Lung (tissue), 12 donors: ENCODE data around the gene FRAS1. TPM values are rescaled to one million over a fixed set of nuclear protein-coding genes. Genes with fewer than 3 reads are reported as not detected.
A peak's percentile ranks its signal among the peaks of the same experiment; 100 is the strongest.

ENCODE experiments used
- ATAC-seq: fragments of 200-7000 bp; cut with Tn5 transposase; one replicate; pipeline ENCODE4 v1.9.1; 2020; ENCODE audit warnings: moderate number of reproducible peaks; ENCODE audit not compliant: insufficient read depth, low FRiP score
- DNase-seq, 3 donors: peaks; one replicate each; pipeline ENCODE4 v3.0.0-alpha.2; 2013 to 2017
- H3K27ac ChIP-seq, 2 donors: one replicate each; pipeline ENCODE4 v1.5.1; 2013; ENCODE audit warnings: mild to moderate bottlenecking in 2 of 2, moderate library complexity in 2 of 2, control low read depth in 1 of 2, inconsistent platforms in 1 of 2, low read depth in 1 of 2, low read length in 1 of 2
- H3K27me3 ChIP-seq, 3 donors: one replicate each; pipeline ENCODE4 v1.5.1; 2013; ENCODE audit warnings: low read length in 2 of 3; ENCODE audit not compliant: control insufficient read depth in 3 of 3, insufficient read depth in 3 of 3
- H3K36me3 ChIP-seq, 4 donors: one replicate each; pipeline ENCODE4 v1.5.1; 2013; ENCODE audit warnings: low read length in 4 of 4, mild to moderate bottlenecking in 1 of 4, moderate library complexity in 1 of 4; ENCODE audit not compliant: control insufficient read depth in 4 of 4, insufficient read depth in 4 of 4
- H3K4me1 ChIP-seq, 5 donors: one replicate each; pipeline ENCODE4 v1.5.1; 2013; ENCODE audit warnings: low read length in 5 of 5, mild to moderate bottlenecking in 2 of 5, moderate library complexity in 1 of 5; ENCODE audit not compliant: control insufficient read depth in 5 of 5, insufficient read depth in 5 of 5
- H3K4me3 ChIP-seq: one replicate; pipeline ENCODE4 v1.5.1; 2013; ENCODE audit warnings: mild to moderate bottlenecking, control low read depth, moderate library complexity
- H3K9ac ChIP-seq, 2 donors: one replicate each; pipeline ENCODE4 v1.5.1; 2013; ENCODE audit warnings: low read length in 2 of 2, control low read depth in 1 of 2; ENCODE audit not compliant: insufficient read depth in 1 of 2
- H3K9me3 ChIP-seq, 4 donors: one replicate each; pipeline ENCODE4 v1.5.1; 2013; ENCODE audit warnings: low read length in 3 of 4, mild to moderate bottlenecking in 1 of 4, moderate library complexity in 1 of 4; ENCODE audit not compliant: control insufficient read depth in 4 of 4, insufficient read depth in 3 of 4
- WGBS, 2 donors: extraction: QIAGEN DNeasy Blood & Tissue Kit; methylation state at CpG; one replicate each; pipeline ENCODE4 v1.1.7; 2013; 5-methylcytosine and 5-hydroxymethylcytosine counted together
- polyA plus RNA-seq, 2 donors: library from polyadenylated mRNA; stranded (reverse); fragments of 200-250 nt; gene quantifications; one replicate each; pipeline ENCODE4 v1.2.1, GENCODE V29; 2013
- total RNA-seq, 2 donors: library from RNA; depleted of rRNA in 1 of 2; stranded (reverse); fragments of >200 nt in 1 of 2; gene quantifications; one replicate each; pipeline ENCODE4 v1.2.1, GENCODE V29; 2014 to 2021
- TF ChIP-seq, protein P1 (sequence below): IDR thresholded peaks from 2 replicates; pipeline ENCODE4 v1.5.1; 2012; ENCODE audit warnings: mild to moderate bottlenecking; ENCODE audit errors: control extremely low read depth, extremely low read depth
- donor health status: control.
- donor health status: control.
- donor health status: Bipolar disorder and iron deficiency.
- donor health status: healthy.
- donor health status: DM: yes; HTN: yes; CAD: no.

The FRAS1 gene
- total and polyA plus RNA-seq, 4 donors = 0.45 to 53.8 (median 6.9) TPM

DNA sequence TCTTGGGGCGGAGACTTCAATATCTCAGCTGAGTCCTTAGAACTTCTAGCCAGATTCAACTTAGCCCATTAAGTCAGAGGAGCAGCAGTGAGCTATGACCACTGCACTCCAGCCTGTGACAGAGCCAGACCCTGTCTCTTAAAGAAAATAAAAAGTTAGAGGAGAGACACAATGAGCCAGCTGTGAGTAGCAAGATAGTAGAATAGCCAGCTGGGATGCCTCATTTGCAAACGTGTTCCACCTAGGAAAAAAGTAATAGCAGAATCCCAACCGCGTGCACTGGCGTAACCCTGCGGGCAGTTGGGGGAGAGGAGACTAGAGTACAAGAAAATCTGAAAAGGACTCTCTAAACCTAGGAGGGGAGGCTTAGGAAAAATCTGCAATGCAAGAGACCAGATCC is 361.3 kb downstream of the FRAS1 start:
- TF ChIP-seq, protein P1, sequence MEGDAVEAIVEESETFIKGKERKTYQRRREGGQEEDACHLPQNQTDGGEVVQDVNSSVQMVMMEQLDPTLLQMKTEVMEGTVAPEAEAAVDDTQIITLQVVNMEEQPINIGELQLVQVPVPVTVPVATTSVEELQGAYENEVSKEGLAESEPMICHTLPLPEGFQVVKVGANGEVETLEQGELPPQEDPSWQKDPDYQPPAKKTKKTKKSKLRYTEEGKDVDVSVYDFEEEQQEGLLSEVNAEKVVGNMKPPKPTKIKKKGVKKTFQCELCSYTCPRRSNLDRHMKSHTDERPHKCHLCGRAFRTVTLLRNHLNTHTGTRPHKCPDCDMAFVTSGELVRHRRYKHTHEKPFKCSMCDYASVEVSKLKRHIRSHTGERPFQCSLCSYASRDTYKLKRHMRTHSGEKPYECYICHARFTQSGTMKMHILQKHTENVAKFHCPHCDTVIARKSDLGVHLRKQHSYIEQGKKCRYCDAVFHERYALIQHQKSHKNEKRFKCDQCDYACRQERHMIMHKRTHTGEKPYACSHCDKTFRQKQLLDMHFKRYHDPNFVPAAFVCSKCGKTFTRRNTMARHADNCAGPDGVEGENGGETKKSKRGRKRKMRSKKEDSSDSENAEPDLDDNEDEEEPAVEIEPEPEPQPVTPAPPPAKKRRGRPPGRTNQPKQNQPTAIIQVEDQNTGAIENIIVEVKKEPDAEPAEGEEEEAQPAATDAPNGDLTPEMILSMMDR = no peak
- H3K4me1 ChIP-seq = peaks cover 3 to 10% (median 5%) of the 10 kb centered on the region in 5 donors
- ATAC-seq (no peak), DNase-seq (peak; percentile 12 to 22 (median 21))
- H3K36me3 ChIP-seq = peaks cover 0 to 11% (median 6%) of the 10 kb centered on the region in 4 donors
- no peak overlapping the region for H3K27ac ChIP-seq
- no peak overlapping the region for H3K9ac ChIP-seq
- no peaks in the 10 kb centered on the region for H3K9me3 ChIP-seq
- 78 to 86% methylated on average over 6 of the region's 6 CpGs for WGBS, 2 donors
- no peak overlapping the region for H3K4me3 ChIP-seq
- H3K27me3 ChIP-seq = no peaks in the 10 kb centered on the region

DNA sequence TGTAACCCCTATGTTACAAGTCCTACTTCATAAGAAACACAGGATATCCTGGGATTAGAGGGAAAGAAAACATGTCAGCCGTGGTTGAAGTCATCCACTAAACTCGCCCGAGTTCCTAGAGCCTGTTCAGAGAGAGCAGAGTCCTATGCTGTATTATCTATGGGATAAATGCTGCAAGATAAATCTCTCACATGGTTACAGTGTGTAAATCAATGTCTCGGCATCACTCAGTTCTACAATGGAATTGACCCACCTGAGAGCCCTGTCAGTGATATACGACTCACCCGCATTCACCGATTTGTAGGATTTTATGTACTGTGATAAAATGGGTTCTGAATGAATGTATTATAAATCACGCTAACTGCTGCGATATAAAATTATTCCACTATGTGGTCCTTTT is 366.7 kb downstream of the FRAS1 start:
- TF ChIP-seq, protein P1 = no peak
- Histone ChIP-seq H3K9me3 (no peaks in the 10 kb centered on the region), H3K4me3 (no peak overlapping the region), H3K27ac (no peak overlapping the region), H3K9ac (no peak overlapping the region), H3K4me1 (no peaks in the 10 kb centered on the region), H3K36me3 (peaks cover 0 to 8% (median 4%) of the 10 kb centered on the region in 4 donors), H3K27me3 (no peaks in the 10 kb centered on the region)
- WGBS, 2 donors = 89 to 90% methylated on average over 9 of the region's 9 CpGs
- DNase-seq (no peak), ATAC-seq (no peak)

DNA sequence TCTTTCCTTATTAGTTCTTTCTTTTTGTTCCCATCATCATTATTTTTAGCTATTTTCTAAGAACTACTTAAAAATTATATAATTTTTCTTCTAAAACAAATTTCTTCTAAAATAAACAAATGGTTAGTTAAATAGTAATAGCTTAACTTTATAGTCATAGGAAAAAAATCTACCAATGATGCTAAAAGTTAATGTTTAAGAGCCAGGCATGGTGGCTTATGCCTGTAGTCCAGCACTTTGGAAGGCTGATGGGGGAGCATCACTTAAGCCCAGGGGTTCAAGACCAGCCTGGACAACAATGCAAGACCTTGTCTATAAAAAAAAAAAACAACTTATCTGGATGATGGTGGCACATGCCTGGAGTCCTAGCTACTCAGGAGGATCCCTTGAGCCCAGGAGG is 367.3 kb downstream of the FRAS1 start:
- no peak for DNase-seq
- ATAC-seq = no peak
- no peaks in the 10 kb centered on the region for H3K27me3 ChIP-seq
- TF ChIP-seq, protein P1 = no peak
- H3K9ac ChIP-seq = no peak overlapping the region
- H3K4me3 ChIP-seq = no peak overlapping the region
- no peaks in the 10 kb centered on the region for H3K9me3 ChIP-seq
- H3K36me3 ChIP-seq = peaks cover 0 to 8% (median 5%) of the 10 kb centered on the region in 4 donors
- H3K27ac ChIP-seq = no peak overlapping the region
- H3K4me1 ChIP-seq = no peaks in the 10 kb centered on the region

DNA sequence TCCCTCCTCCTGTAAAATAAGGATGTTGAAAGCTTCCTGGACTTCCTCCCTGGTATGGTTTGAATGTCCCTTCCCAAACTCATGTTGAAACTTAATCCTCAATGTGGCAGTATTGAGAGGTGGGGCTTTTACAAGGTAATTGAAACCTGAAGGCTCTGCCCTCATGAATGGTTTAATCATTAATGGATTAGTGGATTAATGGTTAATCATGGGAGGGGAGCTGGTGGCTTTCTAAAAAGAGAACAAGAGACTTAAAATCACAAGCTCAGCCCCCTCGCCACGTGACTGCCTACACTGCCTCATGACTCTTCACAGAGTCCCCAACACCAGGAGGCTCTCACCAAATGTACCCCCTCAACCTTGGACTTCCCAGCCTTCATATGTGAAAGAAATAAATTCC is 369.8 kb downstream of the FRAS1 start:
- Histone ChIP-seq H3K9me3 (no peaks in the 10 kb centered on the region), H3K4me1 (no peaks in the 10 kb centered on the region), H3K27me3 (no peaks in the 10 kb centered on the region), H3K9ac (no peak overlapping the region), H3K4me3 (no peak overlapping the region), H3K36me3 (peaks cover 0 to 4% (median 4%) of the 10 kb centered on the region in 4 donors), H3K27ac (no peak overlapping the region)
- DNase-seq = peak in 2 of 3 donors; percentile 16 to 57
- ATAC-seq = no peak
- TF ChIP-seq, protein P1 = no peak
- 73 to 91% methylated on average over 2 of the region's 2 CpGs for whole genome bisulfite sequencing, 2 donors
